SK-N-SH (cell line): ENCODE data around the gene TNIP3. TPM values are rescaled to one million over a fixed set of nuclear protein-coding genes. Genes with fewer than 3 reads are reported as not detected.

ENCODE experiments used
- CTCF ChIA-PET: fragments of 300-600, 350-600 bp; formaldehyde crosslinking; extraction: SDS; loops from one replicate; lab custom pipeline; 2021; lab: Yijun Ruan, JAX
- POLR2A ChIA-PET: fragments of 350-600 bp; sonication (Branson Sonifier 250); formaldehyde crosslinking; extraction: SDS; loops from one replicate; lab custom pipeline; 2020; ENCODE audit warnings: antibody characterized with exemption, inconsistent platforms; lab: Yijun Ruan, JAX
- DNase-seq: peaks from one replicate; pipeline ENCODE4 v3.0.0; 2012
- H2AFZ ChIP-seq: fragments of 200-600 bp; sonication (generic); 2 replicates; pipeline ENCODE4 v1.8.1; 2016; ENCODE audit warnings: antibody characterized with exemption, mild to moderate bottlenecking, low read depth
- H3F3A ChIP-seq: fragments of 200-600 bp; sonication (generic); replicated peaks from 2 replicates; pipeline ENCODE3; 2016; ENCODE audit warnings: antibody characterized with exemption, mild to moderate bottlenecking; ENCODE audit not compliant: insufficient read depth
- H3K27ac ChIP-seq, 2 experiments: fragments of 200-500 bp in 1 of 2; fragments of 200-600 bp in 1 of 2; sonication (Bioruptor generic) in 1 of 2; sonication (generic), shearing (Covaris generic) in 1 of 2; 2 replicates each; pipeline versions ENCODE4 v1.5.1 to v1.6.1; 2014 to 2016; ENCODE audit warnings: low read depth in 2 of 2, inconsistent platforms in 1 of 2, low read length in 1 of 2, mild to moderate bottlenecking in 1 of 2, mixed read lengths in 1 of 2
- H3K27me3 ChIP-seq: fragments of 200-600 bp; sonication (generic), shearing (Covaris generic); 2 replicates; pipeline ENCODE4 v1.6.1; 2016; ENCODE audit warnings: mixed run types; ENCODE audit not compliant: insufficient read depth
- H3K36me3 ChIP-seq, 2 experiments: fragments of 200-500 bp in 1 of 2; fragments of 200-600 bp in 1 of 2; sonication (Bioruptor generic) in 1 of 2; sonication (generic) in 1 of 2; replicated peaks in 1 of 2; 2 replicates each; pipeline versions ENCODE3 to v1.5.1; 2014 to 2016; ENCODE audit warnings: low read length in 1 of 2, mild to moderate bottlenecking in 1 of 2; ENCODE audit not compliant: insufficient read depth in 2 of 2, control insufficient read depth in 1 of 2
- H3K4me1 ChIP-seq, 2 experiments: fragments of 200-500 bp in 1 of 2; fragments of 200-600 bp in 1 of 2; sonication (Bioruptor generic) in 1 of 2; sonication (generic), shearing (Covaris generic) in 1 of 2; 2 replicates each; pipeline versions ENCODE4 v1.5.1 to v1.6.1; 2014 to 2016; ENCODE audit warnings: low read depth in 1 of 2, low read length in 1 of 2, mixed run types in 1 of 2; ENCODE audit not compliant: insufficient read depth in 2 of 2, control insufficient read depth in 1 of 2
- H3K4me2 ChIP-seq: fragments of 200-600 bp; sonication (generic), shearing (Covaris generic); 2 replicates; pipeline ENCODE4 v1.6.1; 2017; ENCODE audit warnings: mixed run types
- H3K4me3 ChIP-seq, 2 experiments: fragments of 200-500 bp in 1 of 2; fragments of 200-600 bp in 1 of 2; sonication (Bioruptor generic) in 1 of 2; sonication (generic), shearing (Covaris generic) in 1 of 2; 2 replicates each; pipeline versions ENCODE4 v1.5.1 to v1.8.1; 2014 to 2016; ENCODE audit warnings: low read depth in 2 of 2, inconsistent platforms in 1 of 2, low read length in 1 of 2, mild to moderate bottlenecking in 1 of 2, mixed read lengths in 1 of 2, moderate library complexity in 1 of 2
- H3K79me2 ChIP-seq: fragments of 200-600 bp; sonication (generic); 2 replicates; pipeline ENCODE4 v1.8.1; 2017; ENCODE audit warnings: mild to moderate bottlenecking; ENCODE audit not compliant: insufficient read depth
- H3K9ac ChIP-seq: fragments of 200-600 bp; sonication (generic); 2 replicates; pipeline ENCODE4 v1.6.1; 2017; ENCODE audit warnings: mixed run types
- H3K9me2 ChIP-seq: fragments of 200-600 bp; sonication (generic); 2 replicates; pipeline ENCODE4 v1.6.1; 2017; ENCODE audit warnings: mixed run types
- H3K9me3 ChIP-seq: fragments of 200-600 bp; sonication (generic); 2 replicates; pipeline ENCODE4 v1.6.1; 2017; ENCODE audit warnings: mixed run types, mild to moderate bottlenecking, moderate library complexity
- H4K20me1 ChIP-seq: fragments of 200-600 bp; sonication (generic); 2 replicates; pipeline ENCODE4 v1.6.1; 2017; ENCODE audit warnings: mild to moderate bottlenecking, mixed run types; ENCODE audit not compliant: insufficient read depth
- EP300 ChIP-seq, 2 experiments: IDR thresholded peaks; 2 replicates each; pipeline versions ENCODE4 v1.4.0 to v1.6.1; 2012; ENCODE audit warnings: borderline replicate concordance in 1 of 2, low read depth in 1 of 2, low read length in 1 of 2
- FOXJ3 ChIP-seq: sonication (generic); formaldehyde crosslinking; IDR thresholded peaks from 2 replicates; pipeline ENCODE4 v1.5.1; 2020; ENCODE audit warnings: mild to moderate bottlenecking, missing genetic modification reagents
- FOXM1 ChIP-seq: IDR thresholded peaks from 2 replicates; pipeline ENCODE4 v1.4.0; 2012; ENCODE audit warnings: low read depth, mild to moderate bottlenecking
- GATA2 ChIP-seq: sonication (generic); formaldehyde crosslinking; IDR thresholded peaks from 2 replicates; pipeline ENCODE4 v1.5.0; 2020; ENCODE audit warnings: mild to moderate bottlenecking, missing genetic modification reagents
- IRF3 ChIP-seq: fragments of 150-350 bp; IDR thresholded peaks from 2 replicates; pipeline ENCODE4 v1.6.1; 2016; ENCODE audit warnings: mild to moderate bottlenecking, low read depth, low read length
- JUND ChIP-seq: IDR thresholded peaks from 2 replicates; pipeline ENCODE4 v1.4.0; 2012
- MEF2A ChIP-seq: IDR thresholded peaks from 2 replicates; pipeline ENCODE4 v1.4.0; 2012; ENCODE audit warnings: low read depth, borderline replicate concordance
- MXI1 ChIP-seq: IDR thresholded peaks from 2 replicates; pipeline ENCODE4 v1.6.1; 2012; ENCODE audit warnings: mild to moderate bottlenecking, low read depth, low read length, improper control_type of control experiment
- NFIC ChIP-seq: IDR thresholded peaks from 2 replicates; pipeline ENCODE4 v1.4.0; 2012; ENCODE audit warnings: borderline replicate concordance
- NRF1 ChIP-seq: IDR thresholded peaks from 2 replicates; pipeline ENCODE4 v1.6.1; 2012; ENCODE audit warnings: low read depth, mild to moderate bottlenecking, low read length
- POLR2AphosphoS5 ChIP-seq: IDR thresholded peaks from 2 replicates; pipeline ENCODE4 v1.6.1; 2012; ENCODE audit warnings: low read depth, low read length
- RCOR1 ChIP-seq: fragments of 150-350 bp; IDR thresholded peaks from 2 replicates; pipeline ENCODE4 v1.6.1; 2017; ENCODE audit warnings: antibody characterized with exemption, low read length
- RFX5 ChIP-seq: IDR thresholded peaks from 2 replicates; pipeline ENCODE4 v1.6.1; 2012; ENCODE audit warnings: mild to moderate bottlenecking, improper control_type of control experiment, low read length
- TEAD4 ChIP-seq: IDR thresholded peaks from 2 replicates; pipeline ENCODE4 v1.4.0; 2012; ENCODE audit warnings: mild to moderate bottlenecking, borderline replicate concordance; ENCODE audit not compliant: insufficient read depth
- USF2 ChIP-seq: fragments of 150-350 bp; IDR thresholded peaks from 2 replicates; pipeline ENCODE4 v1.6.1; 2017; ENCODE audit warnings: antibody characterized with exemption, low read length, low read depth, borderline replicate concordance
- ZBTB33 ChIP-seq: IDR thresholded peaks from 2 replicates; pipeline ENCODE4 v1.4.0; 2012; ENCODE audit warnings: low read depth, borderline replicate concordance
- WGBS: methylation state at CpG from one replicate; pipeline ENCODE4 v1.1.6; 2017; ENCODE audit warnings: low lambda C conversion rate; 5-methylcytosine and 5-hydroxymethylcytosine counted together
- polyA plus RNA-seq, 3 experiments: library from polyadenylated mRNA; depleted of rRNA; stranded (reverse); fragments of >200 nt; gene quantifications; 2 replicates each; pipeline ENCODE4 v1.2.3, GENCODE V29; 2012

TNIP3 gene
- polyA plus RNA-seq, 1 of the 3 experiments (the other 2 are of a cell fraction): 0.15 TPM

GRCh38 chr4:121122661-121123060, 41.5 kb downstream of the TNIP3 start:
- DNase-seq: no peak
- WGBS: 61% methylated on average over 2 of the region's 2 CpGs

More at GRCh38 chr4:121122661-121123060, 41.5 kb downstream of the TNIP3 start:
- Histone ChIP-seq H3K27ac (no peak overlapping the region), H3K9me2 (no peaks in the 10 kb centered on the region), H3K4me3 (no peak overlapping the region), H3K4me1 (peaks cover 0 to 6% of the 10 kb centered on the region in 2 experiments; a peak in 1 of 4 replicates), H3K9ac (no peak overlapping the region), H3F3A (no peaks in the 10 kb centered on the region), H3K4me2 (no peak overlapping the region), H3K79me2 (no peaks in the 10 kb centered on the region), H4K20me1 (no peaks in the 10 kb centered on the region), H3K9me3 (no peaks in the 10 kb centered on the region), H2AFZ (no peak overlapping the region), H3K27me3 (no peaks in the 10 kb centered on the region), H3K36me3 (no peaks in the 10 kb centered on the region)
- CTCF ChIA-PET: interaction anchor here (0.7 to 1.1 kb wide), 3 partner anchors 9 to 14 kb away, joined by 3 to 4 read pairs (median 3); no protein-coding TSS in a partner anchor
- POLR2A ChIA-PET: no interaction called here
- TF ChIP-seq ZBTB33 (no peak), NRF1 (no peak), NFIC (no peak), MXI1 (no peak), EP300 (IDR thresholded peaks at IDR 0.05; ENCODE audit: borderline replicate concordance in 1 of 2, low read depth in 1 of 2, low read length in 1 of 2) (no peak), USF2 (no peak), RCOR1 (no peak), POLR2AphosphoS5 (no peak), FOXM1 (no peak), JUND (no peak), RFX5 (no peak), TEAD4 (no peak), MEF2A (no peak), FOXJ3 (no peak), IRF3 (no peak), GATA2 (CRISPR knock-in tag) (no peak)
